NK-92 treated with Interleukin-12 subunit alpha and Interleukin-12 subunit beta, amount 100 ng/mL, for 24 hours (cell line): ENCODE results near the gene NDUFS2.
"Not testable (repeated sequence)": the region's sequence is repeated elsewhere in the genome, so short reads cannot be mapped to it uniquely, and the experiment has no call there.

ENCODE experiments used
- DNase-seq: peaks from one replicate; lab custom pipeline; 2025; lab: John Stamatoyannopoulos, UW

Gene NDUFS2

GRCh38 chr1:161220002-161220401 lies 17.8 kb downstream of the NDUFS2 start:
- DNase-seq: no peak

GRCh38 chr1:161222175-161223019 lies 20.2 kb downstream of the NDUFS2 start:
- no peak for DNase-seq

GRCh38 chr1:161223805-161224694 lies 21.9 kb downstream of the NDUFS2 start:
- DNase-seq: no peak

GRCh38 chr1:161224695-161225087 lies 22.5 kb downstream of the NDUFS2 start:
- not testable (repeated sequence) for DNase-seq

- no peak for DNase-seq
Measured at GRCh38 chr1:161225178-161225533, 23.0 kb downstream of the NDUFS2 start.

GRCh38 chr1:161225534-161226319 lies 23.6 kb downstream of the NDUFS2 start, which contains the start of gene TOMM40L:
TSS of gene TOMM40L (plus strand) at chr1:161226060. CDS start at chr1:161226490, 430 bp downstream.
- DNase-seq: peak; percentile 93

- no peak for DNase-seq
Measured at GRCh38 chr1:161226320-161226711, 24.1 kb downstream of the NDUFS2 start.

- no peak for DNase-seq
Measured at GRCh38 chr1:161226759-161227158, 24.6 kb downstream of the NDUFS2 start.

GRCh38 chr1:161227196-161227871 lies 25.2 kb downstream of the NDUFS2 start:
- DNase-seq: peak; percentile 71

- no peak for DNase-seq
Measured at GRCh38 chr1:161228032-161228431, 25.9 kb downstream of the NDUFS2 start.

GRCh38 chr1:161229896-161230295 lies 27.7 kb downstream of the NDUFS2 start:
- no peak for DNase-seq

- DNase-seq: no peak
Measured at GRCh38 chr1:161230762-161231161, 28.6 kb downstream of the NDUFS2 start.

GRCh38 chr1:161233102-161233501 lies 30.9 kb downstream of the NDUFS2 start:
- DNase-seq: no peak

- DNase-seq: no peak
Measured at GRCh38 chr1:161235957-161236775, 34.0 kb downstream of the NDUFS2 start.

GRCh38 chr1:161238039-161238473 lies 35.9 kb downstream of the NDUFS2 start, which contains the start of gene NR1I3:
TSS of gene NR1I3 (minus strand) at chr1:161238203. CDS start at chr1:161236565, 1,638 bp downstream.
- DNase-seq: no peak

- DNase-seq: no peak
Measured at GRCh38 chr1:161241682-161242081, 39.5 kb downstream of the NDUFS2 start.

- DNase-seq: no peak
Measured at GRCh38 chr1:161242313-161242712, 40.1 kb downstream of the NDUFS2 start.

- DNase-seq: no peak
Measured at GRCh38 chr1:161244888-161245287, 42.7 kb downstream of the NDUFS2 start.

- not testable (repeated sequence) for DNase-seq
Measured at GRCh38 chr1:161250100-161250499, 47.9 kb downstream of the NDUFS2 start.

- DNase-seq: no peak
Measured at GRCh38 chr1:161250829-161251228, 48.7 kb downstream of the NDUFS2 start.
